ENCODE data around the gene CDH23. TPM values are rescaled to one million over a fixed set of nuclear protein-coding genes. Genes with fewer than 3 reads are reported as not detected.

CDH23 gene
- total and polyA plus RNA-seq, 10 of the 15 experiments (the other 5 are each of a cell fraction or from before 2014, with no cell fraction given), result 0.09 to 0.40 (median 0.15) TPM; not detected in 1

DNA sequence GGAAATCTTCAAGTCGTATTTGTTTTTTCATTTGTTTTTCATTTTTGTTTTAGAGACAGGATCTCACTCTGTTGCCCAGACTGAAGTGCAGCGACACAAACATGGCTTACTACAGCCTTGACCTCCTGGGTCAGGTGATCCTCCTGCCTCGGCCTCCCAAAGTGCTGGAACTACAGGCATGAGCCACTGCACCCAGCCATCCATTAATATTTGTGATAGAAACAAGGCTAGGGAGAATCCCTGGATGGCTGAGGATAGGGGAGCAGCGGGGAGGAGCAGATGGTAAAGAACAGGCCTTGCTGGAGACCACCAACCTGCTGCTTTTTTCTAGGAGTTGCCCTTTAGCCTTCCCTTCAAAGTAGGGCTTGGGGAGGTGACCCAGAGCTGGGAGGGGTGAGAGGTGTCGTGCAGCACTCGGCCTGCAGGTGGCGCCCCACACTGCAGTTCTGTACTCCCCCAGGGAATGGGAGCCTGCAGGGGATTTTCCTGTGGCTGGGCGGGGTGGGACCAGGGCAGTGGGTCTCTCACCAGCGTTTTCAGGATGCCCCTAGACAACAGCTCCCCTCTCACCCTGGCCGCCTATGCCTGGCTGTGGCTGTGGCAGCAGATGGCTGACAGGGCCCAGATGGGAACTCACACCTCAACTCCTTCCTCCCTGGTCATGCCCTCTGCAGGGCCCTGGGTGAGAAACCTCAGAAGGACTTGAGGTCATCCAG is 12.6 kb upstream of the CDH23 start (continued):
- TF ChIP-seq CTCF (IDR thresholded peaks at IDR 0.05 in 2 of 3, conservative IDR thresholded peaks at IDR 0.05 in 1 of 3; ENCODE audit: control insufficient read depth in 2 of 3, extremely low read depth in 1 of 3, insufficient read depth in 1 of 3, low read depth in 3 of 3, low read length in 3 of 3) (peak; percentile 95 to 97 (median 95)), ATF7 (IDR thresholded peaks at IDR 0.05; ENCODE audit: low read depth) (no peak), KLF5 (IDR thresholded peaks at IDR 0.05; ENCODE audit: partially characterized antibody) (no peak), POLR2AphosphoS5 (IDR thresholded peaks at IDR 0.05; ENCODE audit: low read length) (no peak), BCL3 (IDR thresholded peaks at IDR 0.05; ENCODE audit: borderline replicate concordance, insufficient read depth, low read depth, low read length, poor library complexity, severe bottlenecking) (no peak), SMC3 (IDR thresholded peaks at IDR 0.05; ENCODE audit: borderline replicate concordance, low read length) (peak; percentile 71), NR2F1 (conservative IDR thresholded peaks at IDR 0.05) (peak; percentile 90), NBN (IDR thresholded peaks at IDR 0.05) (no peak)

DNA sequence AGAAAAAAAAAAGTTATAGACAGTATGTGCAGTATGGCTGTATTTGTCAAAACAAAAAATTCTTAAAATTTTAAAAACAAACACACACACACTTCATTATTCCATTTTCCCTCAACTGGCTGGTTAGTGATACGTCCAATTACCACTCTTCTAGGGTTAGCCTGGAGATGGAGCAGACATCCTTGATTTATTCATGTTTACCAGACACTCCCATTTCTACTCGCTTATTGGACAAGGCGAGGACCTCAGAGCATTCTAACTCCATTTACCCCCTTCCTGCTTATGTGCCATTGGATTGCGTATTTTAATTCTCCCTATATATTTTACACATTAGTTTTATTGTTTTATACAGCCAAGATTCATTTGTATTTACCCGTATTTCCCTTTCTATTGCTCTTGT is 8.5 kb upstream of the CDH23 start:
- in situ Hi-C loops (cut with MboI) (loop anchor here (10.0 kb wide), 1 partner anchor 317 kb away; no protein-coding TSS in a partner anchor), intact Hi-C loops (cut with micrococcal nuclease; ENCODE audit: unreplicated experiment) (loop anchor here (10.0 kb wide), 1 partner anchor 507 kb away; no protein-coding TSS in a partner anchor)
- Histone ChIP-seq H3K4me3 (no peak overlapping the region), H3K9ac (ENCODE audit: control insufficient read depth, insufficient read depth, low read length) (no peak overlapping the region), H4K20me1 (ENCODE audit: control insufficient read depth, insufficient read depth) (no peaks in the 10 kb centered on the region), H3K27me3 (replicated peaks in 1 of 2; ENCODE audit: control insufficient read depth in 2 of 2, insufficient read depth in 2 of 2, low read length in 1 of 2) (peaks cover 0 to 14% of the 10 kb centered on the region in 2 experiments; a peak in 3 of 4 replicates), H3K9me3 (replicated peaks; ENCODE audit: control insufficient read depth, insufficient read depth, low read length) (no peaks in the 10 kb centered on the region), H2AFZ (ENCODE audit: control insufficient read depth, low read depth, low read length) (no peak overlapping the region), H3K79me2 (ENCODE audit: control insufficient read depth, insufficient read depth, low read length) (no peaks in the 10 kb centered on the region), H3K4me1 (ENCODE audit: control insufficient read depth, insufficient read depth, low read length) (no peaks in the 10 kb centered on the region), H3K36me3 (ENCODE audit: control insufficient read depth in 2 of 2, insufficient read depth in 2 of 2, low read length in 1 of 2) (no peaks in the 10 kb centered on the region), H3K4me2 (ENCODE audit: control insufficient read depth, insufficient read depth) (no peak overlapping the region), H3K27ac (ENCODE audit: control insufficient read depth, insufficient read depth) (no peak overlapping the region)
- RAD21 ChIA-PET (ENCODE audit: unreplicated experiment), result interaction anchor here (0.5 to 1.2 kb wide), 2 partner anchors 69 to 302 kb away, joined by 3 read pairs; partner anchors contain the start of gene SLC29A3
- POLR2A ChIA-PET, result no interaction called here
- SMC1A ChIA-PET (ENCODE audit: uncharacterized antibody, unreplicated experiment), result interaction anchor here (1.1 kb wide), 1 partner anchor 18 kb away, joined by 3 read pairs; no protein-coding TSS in a partner anchor
- DNase-seq (ENCODE audit: low read depth, low spot score) (no peak), ATAC-seq (no peak), FAIRE-seq (no peak)
- BruUV-seq (replicated peaks), result no TSS peak
- WGBS (ENCODE audit: insufficient coverage, insufficient replicate concordance, low lambda C conversion rate, missing lambda C conversion rate), result 13% methylated on average over 5 of the region's 5 CpGs
- CTCF ChIA-PET, result interaction anchor here (0.6 to 1.1 kb wide), 2 partner anchors 11 to 182 kb away, joined by 3 to 4 read pairs; no protein-coding TSS in a partner anchor
- TF ChIP-seq YBX1 (IDR thresholded peaks at IDR 0.05) (no peak), SPI1 (IDR thresholded peaks at IDR 0.05; ENCODE audit: borderline replicate concordance, insufficient read depth, low read depth, low read length) (no peak), CBX3 (IDR thresholded peaks at IDR 0.05; ENCODE audit: borderline replicate concordance, low read depth) (no peak), TCF7 (IDR thresholded peaks at IDR 0.05; ENCODE audit: borderline replicate concordance) (no peak), PAX5 (IDR thresholded peaks at IDR 0.05; ENCODE audit: borderline replicate concordance, low read depth, low read length) (no peak), IKZF2 (IDR thresholded peaks at IDR 0.05) (no peak), FOS (IDR thresholded peaks at IDR 0.05; ENCODE audit: borderline replicate concordance, extremely low read depth, insufficient read length) (no peak)

Measured in GM12878 (cell line).